Memory B cell (primary cell): Measurements from ENCODE around the gene TBC1D19.

ENCODE experiments used
- ATAC-seq: fragments of 150-1000 bp; cut with Tn5 transposase; 2 replicates; pipeline ENCODE4 v1.10.0; 2021; ENCODE audit warnings: low read depth, mild to moderate bottlenecking, moderate library complexity
- DNase-seq, 2 donors: peaks; one replicate each; pipeline ENCODE4 v3.0.0; 2022; ENCODE audit warnings: low spot score in 2 of 2
- H3K27ac Mint-ChIP-seq: one replicate; pipeline ENCODE4 v1.8.0; 2022; ENCODE audit warnings: mild to moderate bottlenecking, moderate library complexity, mixed read lengths
- H3K27me3 Mint-ChIP-seq: one replicate; pipeline ENCODE4 v1.8.0; 2022; ENCODE audit warnings: mixed read lengths
- H3K36me3 Mint-ChIP-seq: one replicate; pipeline ENCODE4 v1.8.0; 2022; ENCODE audit warnings: mild to moderate bottlenecking, mixed read lengths
- H3K4me1 Mint-ChIP-seq: one replicate; pipeline ENCODE4 v1.8.0; 2022; ENCODE audit warnings: mixed read lengths
- H3K4me3 Mint-ChIP-seq: one replicate; pipeline ENCODE4 v1.8.0; 2022; ENCODE audit warnings: mild to moderate bottlenecking, moderate library complexity, mixed read lengths
- H3K9me3 Mint-ChIP-seq: one replicate; pipeline ENCODE4 v1.8.0; 2022; ENCODE audit warnings: mixed read lengths

The TBC1D19 gene

GRCh38 chr4:26772096-26772873 is 188.4 kb downstream of the TBC1D19 start:
- Mint-ChIP-seq H3K27me3 (no peaks in the 10 kb centered on the region), H3K4me1 (peaks cover 2% of the 10 kb centered on the region), H3K4me3 (no peak overlapping the region), H3K36me3 (peaks cover 15% of the 10 kb centered on the region), H3K27ac (no peak overlapping the region), H3K9me3 (peaks cover 3% of the 10 kb centered on the region)
- DNase-seq = no peak
- no peak for ATAC-seq

- no peak overlapping the region for H3K4me3 Mint-ChIP-seq
- H3K9me3 Mint-ChIP-seq = peaks cover 1% of the 10 kb centered on the region
- H3K36me3 Mint-ChIP-seq = peaks cover 5% of the 10 kb centered on the region
Measured at GRCh38 chr4:26779224-26779623, 195.3 kb downstream of the TBC1D19 start.

GRCh38 chr4:26779674-26780073 is 195.8 kb downstream of the TBC1D19 start:
- no peaks in the 10 kb centered on the region for H3K9me3 Mint-ChIP-seq
- peaks cover 2% of the 10 kb centered on the region for H3K4me1 Mint-ChIP-seq
- DNase-seq (no peak), ATAC-seq (no peak)
- H3K27ac Mint-ChIP-seq = no peak overlapping the region
- H3K27me3 Mint-ChIP-seq = no peaks in the 10 kb centered on the region
- H3K4me3 Mint-ChIP-seq = no peak overlapping the region
- peaks cover 4% of the 10 kb centered on the region for H3K36me3 Mint-ChIP-seq

More at GRCh38 chr4:26779224-26779623, 195.3 kb downstream of the TBC1D19 start:
- no peaks in the 10 kb centered on the region for H3K27me3 Mint-ChIP-seq
- no peak overlapping the region for H3K27ac Mint-ChIP-seq
- peaks cover 2% of the 10 kb centered on the region for H3K4me1 Mint-ChIP-seq
- ATAC-seq = no peak
- DNase-seq = no peak

- Mint-ChIP-seq H3K4me3 (no peak overlapping the region), H3K9me3 (no peaks in the 10 kb centered on the region), H3K27ac (no peak overlapping the region), H3K36me3 (peaks cover 4% of the 10 kb centered on the region), H3K4me1 (peaks cover 6% of the 10 kb centered on the region), H3K27me3 (no peaks in the 10 kb centered on the region)
- DNase-seq = no peak
- ATAC-seq = peak; percentile 24
Measured at GRCh38 chr4:26780539-26780938, 196.7 kb downstream of the TBC1D19 start.

GRCh38 chr4:26782168-26782829 is 198.4 kb downstream of the TBC1D19 start:
- ATAC-seq (no peak), DNase-seq (no peak)
- Mint-ChIP-seq H3K4me1 (peaks cover 15% of the 10 kb centered on the region), H3K9me3 (no peaks in the 10 kb centered on the region), H3K4me3 (no peak overlapping the region), H3K27me3 (no peaks in the 10 kb centered on the region), H3K27ac (no peak overlapping the region), H3K36me3 (no peaks in the 10 kb centered on the region)

- DNase-seq (no peak), ATAC-seq (no peak)
- no peak overlapping the region for H3K4me3 Mint-ChIP-seq
- H3K4me1 Mint-ChIP-seq = peaks cover 21% of the 10 kb centered on the region
- no peaks in the 10 kb centered on the region for H3K27me3 Mint-ChIP-seq
- no peak overlapping the region for H3K27ac Mint-ChIP-seq
- no peaks in the 10 kb centered on the region for H3K36me3 Mint-ChIP-seq
- H3K9me3 Mint-ChIP-seq = no peaks in the 10 kb centered on the region
Measured at GRCh38 chr4:26782830-26783202, 198.9 kb downstream of the TBC1D19 start.

GRCh38 chr4:26784207-26784865 is 200.5 kb downstream of the TBC1D19 start:
- peaks cover 23% of the 10 kb centered on the region for H3K4me1 Mint-ChIP-seq
- H3K4me3 Mint-ChIP-seq = no peak overlapping the region
- no peak overlapping the region for H3K27ac Mint-ChIP-seq
- no peak for ATAC-seq
- no peaks in the 10 kb centered on the region for H3K27me3 Mint-ChIP-seq
- no peaks in the 10 kb centered on the region for H3K9me3 Mint-ChIP-seq
- H3K36me3 Mint-ChIP-seq = no peaks in the 10 kb centered on the region
- no peak for DNase-seq

GRCh38 chr4:26785312-26785711 is 201.4 kb downstream of the TBC1D19 start:
- Mint-ChIP-seq H3K4me1 (peaks cover 21% of the 10 kb centered on the region), H3K27me3 (no peaks in the 10 kb centered on the region), H3K9me3 (no peaks in the 10 kb centered on the region), H3K4me3 (no peak overlapping the region), H3K27ac (no peak overlapping the region), H3K36me3 (no peaks in the 10 kb centered on the region)
- ATAC-seq = no peak
- no peak for DNase-seq

- no peaks in the 10 kb centered on the region for H3K36me3 Mint-ChIP-seq
- no peak for ATAC-seq
- H3K27me3 Mint-ChIP-seq = no peaks in the 10 kb centered on the region
- H3K4me3 Mint-ChIP-seq = no peak overlapping the region
- H3K27ac Mint-ChIP-seq = no peak overlapping the region
- H3K9me3 Mint-ChIP-seq = no peaks in the 10 kb centered on the region
- peaks cover 21% of the 10 kb centered on the region for H3K4me1 Mint-ChIP-seq
- no peak for DNase-seq
Measured at GRCh38 chr4:26785810-26786209, 201.9 kb downstream of the TBC1D19 start.

- no peaks in the 10 kb centered on the region for H3K36me3 Mint-ChIP-seq
- no peaks in the 10 kb centered on the region for H3K9me3 Mint-ChIP-seq
- no peak overlapping the region for H3K4me3 Mint-ChIP-seq
- ATAC-seq (peak; percentile 92), DNase-seq (peak in 1 of 2 donors; percentile 16)
- H3K27me3 Mint-ChIP-seq = peaks cover 2% of the 10 kb centered on the region
- no peak overlapping the region for H3K27ac Mint-ChIP-seq
- H3K4me1 Mint-ChIP-seq = peaks cover 21% of the 10 kb centered on the region
Measured at GRCh38 chr4:26786916-26787315, 203.0 kb downstream of the TBC1D19 start.

GRCh38 chr4:26787461-26788340 is 203.8 kb downstream of the TBC1D19 start:
- Mint-ChIP-seq H3K27me3 (peaks cover 2% of the 10 kb centered on the region), H3K27ac (no peak overlapping the region), H3K36me3 (no peaks in the 10 kb centered on the region), H3K4me3 (peak overlapping the region; percentile 33), H3K9me3 (no peaks in the 10 kb centered on the region), H3K4me1 (peaks cover 21% of the 10 kb centered on the region)
- ATAC-seq (peak; percentile 37), DNase-seq (no peak)

GRCh38 chr4:26788341-26788733 is 204.5 kb downstream of the TBC1D19 start:
- no peak overlapping the region for H3K27ac Mint-ChIP-seq
- peaks cover 21% of the 10 kb centered on the region for H3K4me1 Mint-ChIP-seq
- DNase-seq (no peak), ATAC-seq (no peak)
- H3K36me3 Mint-ChIP-seq = no peaks in the 10 kb centered on the region
- H3K4me3 Mint-ChIP-seq = no peak overlapping the region
- no peaks in the 10 kb centered on the region for H3K9me3 Mint-ChIP-seq
- H3K27me3 Mint-ChIP-seq = peaks cover 2% of the 10 kb centered on the region

- Mint-ChIP-seq H3K4me3 (no peak overlapping the region), H3K9me3 (no peaks in the 10 kb centered on the region), H3K4me1 (peaks cover 21% of the 10 kb centered on the region), H3K27ac (no peak overlapping the region), H3K36me3 (no peaks in the 10 kb centered on the region), H3K27me3 (peaks cover 4% of the 10 kb centered on the region)
- ATAC-seq = no peak
- no peak for DNase-seq
Measured at GRCh38 chr4:26789208-26789607, 205.3 kb downstream of the TBC1D19 start.
